Measurements from ENCODE around the gene TMEM218. TPM values are rescaled to one million over a fixed set of nuclear protein-coding genes. Genes with fewer than 3 reads are reported as not detected.

The TMEM218 gene
- total RNA-seq, 1 experiment from 2014 or later = 14.5 TPM

GRCh38 chr11:125153837-125154236, 42.4 kb upstream of the TMEM218 start:
- TF ChIP-seq CTCF (IDR thresholded peaks at IDR 0.05; ENCODE audit: unreplicated experiment) = no peak
- H3K36me3 Mint-ChIP-seq (ENCODE audit: insufficient read depth, unreplicated experiment) = no peaks in the 10 kb centered on the region
- BruUV-seq (replicated peaks) = no TSS peak
- no peaks in the 10 kb centered on the region for H3K9me3 Mint-ChIP-seq (ENCODE audit: low read depth, unreplicated experiment)
- no peak overlapping the region for H3K27ac Mint-ChIP-seq (ENCODE audit: unreplicated experiment)
- CTCF ChIA-PET = no interaction called here
- H3K4me1 Mint-ChIP-seq (ENCODE audit: low read depth, unreplicated experiment) = no peaks in the 10 kb centered on the region
- intact Hi-C loops (cut with micrococcal nuclease; ENCODE audit: unreplicated experiment) = no loop called here
- H3K27me3 Mint-ChIP-seq (ENCODE audit: unreplicated experiment) = peaks cover 70% of the 10 kb centered on the region
- DNase-seq = no peak
- no peak overlapping the region for H3K4me3 Mint-ChIP-seq (ENCODE audit: low read depth, unreplicated experiment)

DNA sequence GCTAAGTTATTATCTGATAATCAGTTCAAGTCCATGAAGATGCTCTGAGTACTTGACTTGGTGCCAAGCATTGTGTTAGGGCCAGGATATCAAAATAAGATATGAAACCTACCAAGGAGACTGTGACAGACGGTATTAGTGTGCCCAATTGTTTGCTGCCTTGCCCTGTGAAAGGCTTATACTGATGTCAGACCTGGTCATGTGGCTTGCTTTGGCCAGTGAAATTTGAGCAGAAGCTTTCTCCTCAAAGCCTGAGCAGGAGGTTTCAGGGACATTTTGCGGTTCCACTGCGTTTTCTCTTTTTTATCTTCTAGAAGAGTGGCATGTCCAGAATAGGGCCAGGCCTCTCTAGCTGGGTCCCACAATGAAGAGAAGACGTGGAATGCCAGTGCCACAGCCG, 37.3 kb upstream of the TMEM218 start:
- no peak for TF ChIP-seq CTCF (IDR thresholded peaks at IDR 0.05; ENCODE audit: unreplicated experiment)
- Mint-ChIP-seq H3K27me3 (ENCODE audit: unreplicated experiment) (peaks cover 50% of the 10 kb centered on the region), H3K4me1 (ENCODE audit: low read depth, unreplicated experiment) (no peaks in the 10 kb centered on the region), H3K36me3 (ENCODE audit: insufficient read depth, unreplicated experiment) (no peaks in the 10 kb centered on the region), H3K4me3 (ENCODE audit: low read depth, unreplicated experiment) (no peak overlapping the region), H3K27ac (ENCODE audit: unreplicated experiment) (no peak overlapping the region), H3K9me3 (ENCODE audit: low read depth, unreplicated experiment) (no peaks in the 10 kb centered on the region)
- intact Hi-C loops (cut with micrococcal nuclease; ENCODE audit: unreplicated experiment) = no loop called here
- no TSS peak for BruUV-seq (replicated peaks)
- DNase-seq = no peak
- CTCF ChIA-PET = no interaction called here

- CTCF ChIA-PET = no interaction called here
- no peak for TF ChIP-seq CTCF (IDR thresholded peaks at IDR 0.05; ENCODE audit: unreplicated experiment)
- no peak for DNase-seq
- Mint-ChIP-seq H3K27ac (ENCODE audit: unreplicated experiment) (no peak overlapping the region), H3K4me1 (ENCODE audit: low read depth, unreplicated experiment) (no peaks in the 10 kb centered on the region), H3K9me3 (ENCODE audit: low read depth, unreplicated experiment) (no peaks in the 10 kb centered on the region), H3K36me3 (ENCODE audit: insufficient read depth, unreplicated experiment) (no peaks in the 10 kb centered on the region), H3K4me3 (ENCODE audit: low read depth, unreplicated experiment) (no peak overlapping the region), H3K27me3 (ENCODE audit: unreplicated experiment) (peaks cover 48% of the 10 kb centered on the region)
- intact Hi-C loops (cut with micrococcal nuclease; ENCODE audit: unreplicated experiment) = no loop called here
- BruUV-seq (replicated peaks) = no TSS peak
Measured at GRCh38 chr11:125148011-125148410, 36.6 kb upstream of the TMEM218 start.

DNA sequence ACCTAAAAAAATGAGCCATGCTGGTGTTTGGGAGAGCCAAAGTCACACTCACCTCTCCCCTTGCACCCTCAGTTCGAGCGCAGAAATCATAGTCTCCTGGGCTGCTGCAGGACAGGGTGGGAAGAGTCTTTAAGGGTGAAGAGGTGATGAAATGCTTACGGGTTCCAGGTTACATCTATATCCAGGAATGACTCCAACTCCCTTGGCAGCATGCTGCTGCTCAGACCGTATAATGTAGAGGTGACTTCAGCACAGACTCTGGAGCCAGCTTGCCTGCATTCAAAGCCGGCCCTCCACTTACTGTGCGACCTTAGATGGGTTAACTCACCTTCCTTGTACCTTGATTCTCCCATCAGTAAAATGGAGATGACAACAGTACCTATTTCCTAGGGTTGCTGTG, 35.9 kb upstream of the TMEM218 start:
- no peak for DNase-seq
- Mint-ChIP-seq H3K27ac (ENCODE audit: unreplicated experiment) (no peak overlapping the region), H3K36me3 (ENCODE audit: insufficient read depth, unreplicated experiment) (no peaks in the 10 kb centered on the region), H3K4me1 (ENCODE audit: low read depth, unreplicated experiment) (no peaks in the 10 kb centered on the region), H3K4me3 (ENCODE audit: low read depth, unreplicated experiment) (no peak overlapping the region), H3K27me3 (ENCODE audit: unreplicated experiment) (peaks cover 48% of the 10 kb centered on the region), H3K9me3 (ENCODE audit: low read depth, unreplicated experiment) (no peaks in the 10 kb centered on the region)
- CTCF ChIA-PET = no interaction called here
- intact Hi-C loops (cut with micrococcal nuclease; ENCODE audit: unreplicated experiment) = no loop called here
- BruUV-seq (replicated peaks) = no TSS peak
- TF ChIP-seq CTCF (IDR thresholded peaks at IDR 0.05; ENCODE audit: unreplicated experiment) = no peak
